NCI-H1417 (cell line): ENCODE results near the gene SLC8A3.

Experiments used
- DNase-seq, 3 experiments: peaks; one replicate each; lab custom pipeline; 2025; lab: John Stamatoyannopoulos, UW

SLC8A3 gene

GRCh38 chr14:70023871-70024270, 164.9 kb downstream of the SLC8A3 start:
- DNase-seq = no peak

GRCh38 chr14:70022771-70023445, 165.8 kb downstream of the SLC8A3 start:
- DNase-seq = no peak

GRCh38 chr14:70021548-70022220, 167.1 kb downstream of the SLC8A3 start:
- DNase-seq = peak in 1 of 3 experiments; percentile 29

- DNase-seq = no peak
These were observed 168.2 kb downstream of the SLC8A3 start for GRCh38 chr14:70020352-70021170.

- no peak for DNase-seq
These were observed 169.1 kb downstream of the SLC8A3 start for GRCh38 chr14:70019695-70020094.

GRCh38 chr14:70018713-70019211, 170.0 kb downstream of the SLC8A3 start:
- no peak for DNase-seq

GRCh38 chr14:70018230-70018629, 170.5 kb downstream of the SLC8A3 start:
- no peak for DNase-seq

GRCh38 chr14:70014406-70015095, 174.2 kb downstream of the SLC8A3 start:
- no peak for DNase-seq

- DNase-seq = peak in 2 of 3 experiments; percentile 15 to 19
These were observed 175.4 kb downstream of the SLC8A3 start for GRCh38 chr14:70013271-70013873.

GRCh38 chr14:70011708-70012107, 177.0 kb downstream of the SLC8A3 start:
- no peak for DNase-seq

- peak; percentile 47 to 81 (median 77) for DNase-seq
These were observed 177.7 kb downstream of the SLC8A3 start for GRCh38 chr14:70011098-70011497.

GRCh38 chr14:70009961-70010360, 178.8 kb downstream of the SLC8A3 start:
- no peak for DNase-seq

- DNase-seq = peak in 2 of 3 experiments; percentile 52 to 64
These were observed 180.2 kb downstream of the SLC8A3 start for GRCh38 chr14:70008284-70009262.

GRCh38 chr14:70006699-70007098, 182.1 kb downstream of the SLC8A3 start:
- no peak for DNase-seq

- DNase-seq = no peak
These were observed 183.4 kb downstream of the SLC8A3 start for GRCh38 chr14:70005281-70005805.

GRCh38 chr14:70004791-70005190, 184.0 kb downstream of the SLC8A3 start:
- no peak for DNase-seq

- DNase-seq = peak in 2 of 3 experiments; percentile 58 to 88
These were observed 186.0 kb downstream of the SLC8A3 start for GRCh38 chr14:70002589-70003346.

- no peak for DNase-seq
These were observed 188.2 kb downstream of the SLC8A3 start for GRCh38 chr14:70000601-70001000.

- DNase-seq = peak in 2 of 3 experiments; percentile 83 to 94
These were observed 189.5 kb downstream of the SLC8A3 start for GRCh38 chr14:69999261-69999674.
